Measurements from ENCODE around the gene TMEM35B.
"Not testable (repeated sequence)": the region's sequence is repeated elsewhere in the genome, so short reads cannot be mapped to it uniquely, and the experiment has no call there.

DNA sequence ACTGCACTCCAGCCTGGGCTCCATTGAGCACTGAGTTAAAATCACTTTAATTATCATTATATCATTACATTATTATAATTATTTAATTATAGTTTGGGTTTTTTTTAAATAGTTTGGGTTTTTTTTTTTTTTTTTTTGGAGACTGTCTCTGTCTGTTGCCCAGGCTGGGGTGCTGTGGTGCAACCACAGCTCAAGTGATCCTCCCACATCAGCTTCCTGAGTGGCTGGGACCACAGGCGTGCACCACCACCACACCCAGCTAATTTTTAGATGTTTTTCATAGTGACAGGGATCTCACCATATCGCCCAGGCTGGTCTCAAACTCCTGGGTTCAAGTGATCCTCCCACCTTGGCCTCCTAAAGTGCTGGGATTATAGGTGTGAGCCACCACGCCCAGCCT is 16.9 kb downstream of the TMEM35B start:
- not testable (repeated sequence) for TF ChIP-seq POLR2A (IDR thresholded peaks at IDR 0.05)
- TF ChIP-seq, protein P1, sequence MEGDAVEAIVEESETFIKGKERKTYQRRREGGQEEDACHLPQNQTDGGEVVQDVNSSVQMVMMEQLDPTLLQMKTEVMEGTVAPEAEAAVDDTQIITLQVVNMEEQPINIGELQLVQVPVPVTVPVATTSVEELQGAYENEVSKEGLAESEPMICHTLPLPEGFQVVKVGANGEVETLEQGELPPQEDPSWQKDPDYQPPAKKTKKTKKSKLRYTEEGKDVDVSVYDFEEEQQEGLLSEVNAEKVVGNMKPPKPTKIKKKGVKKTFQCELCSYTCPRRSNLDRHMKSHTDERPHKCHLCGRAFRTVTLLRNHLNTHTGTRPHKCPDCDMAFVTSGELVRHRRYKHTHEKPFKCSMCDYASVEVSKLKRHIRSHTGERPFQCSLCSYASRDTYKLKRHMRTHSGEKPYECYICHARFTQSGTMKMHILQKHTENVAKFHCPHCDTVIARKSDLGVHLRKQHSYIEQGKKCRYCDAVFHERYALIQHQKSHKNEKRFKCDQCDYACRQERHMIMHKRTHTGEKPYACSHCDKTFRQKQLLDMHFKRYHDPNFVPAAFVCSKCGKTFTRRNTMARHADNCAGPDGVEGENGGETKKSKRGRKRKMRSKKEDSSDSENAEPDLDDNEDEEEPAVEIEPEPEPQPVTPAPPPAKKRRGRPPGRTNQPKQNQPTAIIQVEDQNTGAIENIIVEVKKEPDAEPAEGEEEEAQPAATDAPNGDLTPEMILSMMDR (IDR thresholded peaks at IDR 0.05): not testable (repeated sequence)
